Measurements from ENCODE around the gene BLVRA.

The BLVRA gene

GRCh38 chr7:43851805-43852204 lies 93.3 kb downstream of the BLVRA start:
- Histone ChIP-seq H4K20me1 (ENCODE audit: insufficient read depth, low read length) (no peaks in the 10 kb centered on the region), H2AFZ (ENCODE audit: low read depth, low read length) (no peak overlapping the region), H3K27ac (ENCODE audit: low read length) (no peak overlapping the region), H3K9ac (ENCODE audit: low read length) (no peak overlapping the region), H3K4me3 (ENCODE audit: low read length) (no peak overlapping the region), H3K4me2 (ENCODE audit: low read length) (no peak overlapping the region), H3K36me3 (replicated peaks; ENCODE audit: low read depth, low read length) (no peaks in the 10 kb centered on the region), H3K27me3 (ENCODE audit: low read depth, low read length) (no peaks in the 10 kb centered on the region), H3K4me1 (ENCODE audit: low read length) (no peaks in the 10 kb centered on the region), H3K9me3 (ENCODE audit: insufficient read depth, low read length) (no peaks in the 10 kb centered on the region), H3K79me2 (ENCODE audit: low read length) (no peaks in the 10 kb centered on the region)
- TF ChIP-seq CTCF (IDR thresholded peaks at IDR 0.05; ENCODE audit: low read depth, low read length) (no peak), EZH2phosphoT487 (IDR thresholded peaks at IDR 0.05; ENCODE audit: low read depth) (no peak)

- Histone ChIP-seq H2AFZ (ENCODE audit: low read depth, low read length) (no peak overlapping the region), H3K36me3 (replicated peaks; ENCODE audit: low read depth, low read length) (no peaks in the 10 kb centered on the region), H3K79me2 (ENCODE audit: low read length) (no peaks in the 10 kb centered on the region), H3K27me3 (ENCODE audit: low read depth, low read length) (no peaks in the 10 kb centered on the region), H3K4me2 (ENCODE audit: low read length) (no peak overlapping the region), H3K9ac (ENCODE audit: low read length) (no peak overlapping the region), H3K4me1 (ENCODE audit: low read length) (no peaks in the 10 kb centered on the region), H3K27ac (ENCODE audit: low read length) (no peak overlapping the region), H3K9me3 (ENCODE audit: insufficient read depth, low read length) (no peaks in the 10 kb centered on the region), H4K20me1 (ENCODE audit: insufficient read depth, low read length) (no peaks in the 10 kb centered on the region), H3K4me3 (ENCODE audit: low read length) (no peak overlapping the region)
- TF ChIP-seq CTCF (IDR thresholded peaks at IDR 0.05; ENCODE audit: low read depth, low read length) (no peak), EZH2phosphoT487 (IDR thresholded peaks at IDR 0.05; ENCODE audit: low read depth) (no peak)
Observed at GRCh38 chr7:43855176-43855575, 96.7 kb downstream of the BLVRA start.

GRCh38 chr7:43856316-43856715 lies 97.8 kb downstream of the BLVRA start:
- Histone ChIP-seq H2AFZ (ENCODE audit: low read depth, low read length) (no peak overlapping the region), H3K4me2 (ENCODE audit: low read length) (no peak overlapping the region), H3K9me3 (ENCODE audit: insufficient read depth, low read length) (no peaks in the 10 kb centered on the region), H4K20me1 (ENCODE audit: insufficient read depth, low read length) (no peaks in the 10 kb centered on the region), H3K27ac (ENCODE audit: low read length) (no peak overlapping the region), H3K36me3 (replicated peaks; ENCODE audit: low read depth, low read length) (no peaks in the 10 kb centered on the region), H3K9ac (ENCODE audit: low read length) (no peak overlapping the region), H3K4me3 (ENCODE audit: low read length) (no peak overlapping the region), H3K27me3 (ENCODE audit: low read depth, low read length) (no peaks in the 10 kb centered on the region), H3K4me1 (ENCODE audit: low read length) (no peaks in the 10 kb centered on the region), H3K79me2 (ENCODE audit: low read length) (no peaks in the 10 kb centered on the region)
- no peak for TF ChIP-seq EZH2phosphoT487 (IDR thresholded peaks at IDR 0.05; ENCODE audit: low read depth)
- no peak for TF ChIP-seq CTCF (IDR thresholded peaks at IDR 0.05; ENCODE audit: low read depth, low read length)

Data from OCI-LY3 (cell line).